ENCODE measurements around the gene SLC6A17.

The SLC6A17 gene

GRCh38 chr1:110153407-110153950, 3.2 kb downstream of the SLC6A17 start:
- peaks cover 55% of the 10 kb centered on the region for H3K27me3 Mint-ChIP-seq
- peaks cover 4% of the 10 kb centered on the region for H3K4me1 Mint-ChIP-seq
- no peak overlapping the region for H3K4me3 Mint-ChIP-seq
- H3K27ac Mint-ChIP-seq = no peak overlapping the region
- H3K36me3 Mint-ChIP-seq (ENCODE audit: low read depth) = no peaks in the 10 kb centered on the region
- no peaks in the 10 kb centered on the region for H3K9me3 Mint-ChIP-seq
- ATAC-seq = no peak
- no peak for DNase-seq

GRCh38 chr1:110155878-110156522, 5.7 kb downstream of the SLC6A17 start:
- peaks cover 55% of the 10 kb centered on the region for H3K27me3 Mint-ChIP-seq
- H3K27ac Mint-ChIP-seq = no peak overlapping the region
- DNase-seq (peak; percentile 65), ATAC-seq (no peak)
- H3K4me3 Mint-ChIP-seq = no peak overlapping the region
- H3K4me1 Mint-ChIP-seq = peaks cover 3% of the 10 kb centered on the region
- no peaks in the 10 kb centered on the region for H3K36me3 Mint-ChIP-seq (ENCODE audit: low read depth)
- no peaks in the 10 kb centered on the region for H3K9me3 Mint-ChIP-seq

GRCh38 chr1:110158261-110158660, 8.0 kb downstream of the SLC6A17 start:
- no peaks in the 10 kb centered on the region for H3K36me3 Mint-ChIP-seq (ENCODE audit: low read depth)
- no peak overlapping the region for H3K4me3 Mint-ChIP-seq
- H3K4me1 Mint-ChIP-seq = peaks cover 3% of the 10 kb centered on the region
- ATAC-seq (no peak), DNase-seq (no peak)
- no peak overlapping the region for H3K27ac Mint-ChIP-seq
- H3K27me3 Mint-ChIP-seq = peaks cover 34% of the 10 kb centered on the region
- no peaks in the 10 kb centered on the region for H3K9me3 Mint-ChIP-seq

- no peak for ATAC-seq
- Mint-ChIP-seq H3K27me3 (peaks cover 29% of the 10 kb centered on the region), H3K27ac (no peak overlapping the region), H3K4me3 (no peak overlapping the region), H3K9me3 (no peaks in the 10 kb centered on the region), H3K36me3 (ENCODE audit: low read depth) (no peaks in the 10 kb centered on the region), H3K4me1 (peaks cover 3% of the 10 kb centered on the region)
- no peak for DNase-seq
Observed at GRCh38 chr1:110159168-110159567, 8.9 kb downstream of the SLC6A17 start.

GRCh38 chr1:110160538-110161100, 10.3 kb downstream of the SLC6A17 start:
- Mint-ChIP-seq H3K27ac (peak overlapping the region; percentile 23), H3K4me1 (peaks cover 3% of the 10 kb centered on the region)
- no peak for ATAC-seq

GRCh38 chr1:110161165-110161564, 10.9 kb downstream of the SLC6A17 start:
- no peaks in the 10 kb centered on the region for H3K36me3 Mint-ChIP-seq (ENCODE audit: low read depth)
- H3K27me3 Mint-ChIP-seq = peaks cover 16% of the 10 kb centered on the region
- DNase-seq (no peak), ATAC-seq (no peak)
- no peaks in the 10 kb centered on the region for H3K9me3 Mint-ChIP-seq
- no peak overlapping the region for H3K4me3 Mint-ChIP-seq
- H3K27ac Mint-ChIP-seq = no peak overlapping the region
- H3K4me1 Mint-ChIP-seq = peaks cover 3% of the 10 kb centered on the region

More at GRCh38 chr1:110160538-110161100, 10.3 kb downstream of the SLC6A17 start:
- H3K27me3 Mint-ChIP-seq = peaks cover 17% of the 10 kb centered on the region
- H3K4me3 Mint-ChIP-seq = no peak overlapping the region
- DNase-seq = no peak
- no peaks in the 10 kb centered on the region for H3K36me3 Mint-ChIP-seq (ENCODE audit: low read depth)
- no peaks in the 10 kb centered on the region for H3K9me3 Mint-ChIP-seq

- Mint-ChIP-seq H3K9me3 (no peaks in the 10 kb centered on the region), H3K4me3 (no peak overlapping the region), H3K4me1 (peaks cover 3% of the 10 kb centered on the region), H3K27me3 (peaks cover 11% of the 10 kb centered on the region), H3K27ac (no peak overlapping the region), H3K36me3 (ENCODE audit: low read depth) (no peaks in the 10 kb centered on the region)
- ATAC-seq (no peak), DNase-seq (no peak)
Observed at GRCh38 chr1:110161849-110162248, 11.6 kb downstream of the SLC6A17 start.

- DNase-seq (no peak), ATAC-seq (no peak)
- Mint-ChIP-seq H3K4me1 (peaks cover 3% of the 10 kb centered on the region), H3K27ac (no peak overlapping the region), H3K36me3 (ENCODE audit: low read depth) (no peaks in the 10 kb centered on the region), H3K9me3 (no peaks in the 10 kb centered on the region), H3K4me3 (no peak overlapping the region), H3K27me3 (peaks cover 4% of the 10 kb centered on the region)
Observed at GRCh38 chr1:110163591-110163990, 13.3 kb downstream of the SLC6A17 start.

- Mint-ChIP-seq H3K27ac (no peak overlapping the region), H3K9me3 (no peaks in the 10 kb centered on the region), H3K36me3 (ENCODE audit: low read depth) (no peaks in the 10 kb centered on the region), H3K27me3 (peaks cover 4% of the 10 kb centered on the region), H3K4me1 (peaks cover 3% of the 10 kb centered on the region), H3K4me3 (no peak overlapping the region)
- no peak for DNase-seq
- ATAC-seq = no peak
Observed at GRCh38 chr1:110164725-110165350, 14.5 kb downstream of the SLC6A17 start.

- no peaks in the 10 kb centered on the region for H3K36me3 Mint-ChIP-seq (ENCODE audit: low read depth)
- ATAC-seq = no peak
- H3K4me3 Mint-ChIP-seq = no peak overlapping the region
- no peaks in the 10 kb centered on the region for H3K9me3 Mint-ChIP-seq
- DNase-seq = no peak
- no peak overlapping the region for H3K27ac Mint-ChIP-seq
- H3K4me1 Mint-ChIP-seq = no peaks in the 10 kb centered on the region
- H3K27me3 Mint-ChIP-seq = peaks cover 4% of the 10 kb centered on the region
Observed at GRCh38 chr1:110165761-110166231, 15.5 kb downstream of the SLC6A17 start.

GRCh38 chr1:110166861-110167260, 16.6 kb downstream of the SLC6A17 start:
- Mint-ChIP-seq H3K27me3 (peaks cover 4% of the 10 kb centered on the region), H3K4me3 (no peak overlapping the region), H3K4me1 (no peaks in the 10 kb centered on the region), H3K9me3 (no peaks in the 10 kb centered on the region), H3K27ac (no peak overlapping the region), H3K36me3 (ENCODE audit: low read depth) (no peaks in the 10 kb centered on the region)
- DNase-seq = no peak
- ATAC-seq = no peak

- Mint-ChIP-seq H3K4me3 (no peak overlapping the region), H3K9me3 (no peaks in the 10 kb centered on the region)
Observed at GRCh38 chr1:110170766-110171733, 20.8 kb downstream of the SLC6A17 start.

GRCh38 chr1:110172001-110172400, 21.7 kb downstream of the SLC6A17 start:
- DNase-seq (no peak), ATAC-seq (no peak)
- H3K27ac Mint-ChIP-seq = no peak overlapping the region
- no peak overlapping the region for H3K4me3 Mint-ChIP-seq
- H3K4me1 Mint-ChIP-seq = no peaks in the 10 kb centered on the region
- no peaks in the 10 kb centered on the region for H3K36me3 Mint-ChIP-seq (ENCODE audit: low read depth)
- no peaks in the 10 kb centered on the region for H3K27me3 Mint-ChIP-seq
- H3K9me3 Mint-ChIP-seq = no peaks in the 10 kb centered on the region

More at GRCh38 chr1:110170766-110171733, 20.8 kb downstream of the SLC6A17 start:
- Mint-ChIP-seq H3K36me3 (ENCODE audit: low read depth) (no peaks in the 10 kb centered on the region), H3K4me1 (no peaks in the 10 kb centered on the region), H3K27ac (no peak overlapping the region), H3K27me3 (no peaks in the 10 kb centered on the region)
- no peak for ATAC-seq
- DNase-seq = no peak

- H3K9me3 Mint-ChIP-seq = no peaks in the 10 kb centered on the region
- H3K4me1 Mint-ChIP-seq = no peaks in the 10 kb centered on the region
- no peak overlapping the region for H3K4me3 Mint-ChIP-seq
- ATAC-seq (no peak), DNase-seq (no peak)
- no peak overlapping the region for H3K27ac Mint-ChIP-seq
- H3K27me3 Mint-ChIP-seq = no peaks in the 10 kb centered on the region
- no peaks in the 10 kb centered on the region for H3K36me3 Mint-ChIP-seq (ENCODE audit: low read depth)
Observed at GRCh38 chr1:110173466-110174105, 23.3 kb downstream of the SLC6A17 start.
